OCI-LY7 (cell line): ENCODE measurements around the gene TTLL9.

Experiments
- EZH2phosphoT487 ChIP-seq: fragments of 200-600 bp; sonication (generic); IDR thresholded peaks from 2 replicates; pipeline ENCODE4 v1.6.1; 2018; ENCODE audit warnings: low read depth, borderline replicate concordance, mild to moderate bottlenecking, mixed run types, antibody characterized with exemption, low read length, moderate library complexity, mixed read lengths
- TF ChIP-seq, protein P1 (sequence below): fragments of 200-600 bp; sonication (generic); conservative IDR thresholded peaks from 2 replicates; pipeline ENCODE4 v1.5.1; 2014; ENCODE audit warnings: mild to moderate bottlenecking, antibody characterized with exemption, low read length, moderate library complexity, mixed read lengths

DNA sequence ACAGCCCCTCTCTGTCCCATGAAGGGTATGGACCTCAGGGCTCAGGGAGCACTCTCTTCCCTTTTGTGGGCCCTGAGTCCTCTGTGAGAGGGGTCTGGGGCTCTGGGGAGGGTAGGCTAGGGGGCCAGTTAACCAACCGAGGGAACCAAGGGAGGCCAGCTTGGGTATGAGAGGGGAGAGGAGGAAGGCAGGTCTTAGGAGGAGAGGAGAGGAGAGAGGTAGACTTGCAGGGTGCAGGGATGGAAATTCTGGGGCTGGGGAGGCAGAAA, 827 bp upstream of the TTLL9 start:
- TF ChIP-seq, protein P1, sequence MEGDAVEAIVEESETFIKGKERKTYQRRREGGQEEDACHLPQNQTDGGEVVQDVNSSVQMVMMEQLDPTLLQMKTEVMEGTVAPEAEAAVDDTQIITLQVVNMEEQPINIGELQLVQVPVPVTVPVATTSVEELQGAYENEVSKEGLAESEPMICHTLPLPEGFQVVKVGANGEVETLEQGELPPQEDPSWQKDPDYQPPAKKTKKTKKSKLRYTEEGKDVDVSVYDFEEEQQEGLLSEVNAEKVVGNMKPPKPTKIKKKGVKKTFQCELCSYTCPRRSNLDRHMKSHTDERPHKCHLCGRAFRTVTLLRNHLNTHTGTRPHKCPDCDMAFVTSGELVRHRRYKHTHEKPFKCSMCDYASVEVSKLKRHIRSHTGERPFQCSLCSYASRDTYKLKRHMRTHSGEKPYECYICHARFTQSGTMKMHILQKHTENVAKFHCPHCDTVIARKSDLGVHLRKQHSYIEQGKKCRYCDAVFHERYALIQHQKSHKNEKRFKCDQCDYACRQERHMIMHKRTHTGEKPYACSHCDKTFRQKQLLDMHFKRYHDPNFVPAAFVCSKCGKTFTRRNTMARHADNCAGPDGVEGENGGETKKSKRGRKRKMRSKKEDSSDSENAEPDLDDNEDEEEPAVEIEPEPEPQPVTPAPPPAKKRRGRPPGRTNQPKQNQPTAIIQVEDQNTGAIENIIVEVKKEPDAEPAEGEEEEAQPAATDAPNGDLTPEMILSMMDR = no peak
- no peak for TF ChIP-seq EZH2phosphoT487
